Measurements from ENCODE around the gene ALOX15.
"Not testable (repeated sequence)": the region's sequence is repeated elsewhere in the genome, so short reads cannot be mapped to it uniquely, and the experiment has no call there.

Gene ALOX15

DNA sequence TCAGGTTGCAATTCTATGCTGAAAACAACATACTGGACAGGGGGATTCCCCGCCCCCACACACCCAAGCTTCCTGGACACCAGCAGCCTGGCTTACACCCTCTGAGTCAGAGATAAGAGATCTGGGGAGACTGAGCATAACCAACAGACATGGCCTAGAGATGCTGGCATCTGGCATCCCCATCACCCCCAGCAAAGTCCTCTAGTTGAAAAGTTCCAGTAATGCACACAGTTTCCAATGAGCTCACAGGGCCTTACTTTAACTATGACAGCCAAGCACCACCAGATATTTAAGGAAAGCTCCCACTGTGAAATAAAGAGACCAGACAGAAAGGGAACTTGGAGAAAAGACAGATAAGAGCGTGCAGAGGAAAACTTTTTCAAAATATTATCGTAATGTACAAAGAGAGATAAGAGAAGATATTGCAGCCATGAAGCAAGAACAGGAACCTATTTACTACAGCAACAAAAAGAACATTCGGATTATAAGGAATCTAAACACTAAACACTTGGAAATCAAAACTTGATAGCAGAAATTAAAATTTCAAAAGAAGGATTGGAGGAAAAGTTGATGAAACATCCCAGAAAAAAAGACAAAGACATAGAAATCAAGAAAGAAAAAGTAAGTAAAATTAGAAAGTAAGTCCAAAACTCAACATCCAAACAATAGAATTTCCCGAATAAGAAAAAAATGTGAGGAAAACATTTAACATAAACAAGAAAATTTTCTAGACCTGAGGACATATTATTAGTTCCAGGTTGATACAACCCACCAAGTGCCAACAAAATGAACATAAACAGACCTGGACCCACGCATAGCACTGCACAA lies 17.2 kb upstream of the ALOX15 start:
- DNase-seq: no peak
- intact Hi-C loops (cut with DNase I): no loop called here

DNA sequence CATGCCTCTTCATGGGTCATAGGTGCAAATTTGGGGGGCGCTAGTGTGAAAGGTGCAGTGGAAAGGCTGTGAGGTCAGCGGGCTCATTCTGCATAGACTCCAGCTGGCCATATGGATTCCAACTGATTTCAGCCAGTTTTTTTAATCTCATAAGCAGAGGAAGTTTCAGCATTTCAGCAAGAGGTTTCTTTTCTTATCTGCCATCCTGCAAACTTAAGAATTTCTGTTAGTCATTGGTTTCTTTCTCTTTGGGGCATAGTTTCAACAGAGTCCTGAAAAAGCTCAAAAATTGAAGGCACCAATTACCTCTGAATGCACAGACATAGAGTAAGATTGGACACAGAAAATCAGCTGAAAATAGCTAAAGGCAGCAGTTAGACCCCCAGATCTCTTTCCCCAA lies 16.2 kb upstream of the ALOX15 start:
- no peak for DNase-seq
- intact Hi-C loops (cut with DNase I): no loop called here

DNA sequence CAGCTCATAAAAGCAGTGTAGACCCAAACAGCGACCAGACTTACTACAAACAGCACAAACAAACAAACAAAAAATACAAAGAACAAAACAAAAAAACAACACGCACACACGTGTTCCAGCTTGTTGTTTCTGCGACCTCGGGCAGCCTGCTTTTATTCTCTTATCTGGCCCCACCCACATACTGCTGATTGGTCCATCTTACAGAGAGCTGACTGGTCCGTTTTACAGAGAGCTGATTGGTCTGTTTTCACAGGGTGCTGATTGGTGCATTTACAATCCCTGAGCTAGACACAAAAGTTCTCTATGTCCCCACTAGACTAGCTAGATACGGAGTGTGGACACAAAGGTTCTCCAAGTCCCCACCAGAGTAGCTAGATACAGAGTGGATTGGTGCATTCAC lies 14.5 kb upstream of the ALOX15 start:
- intact Hi-C loops (cut with DNase I): not testable (repeated sequence)

DNA sequence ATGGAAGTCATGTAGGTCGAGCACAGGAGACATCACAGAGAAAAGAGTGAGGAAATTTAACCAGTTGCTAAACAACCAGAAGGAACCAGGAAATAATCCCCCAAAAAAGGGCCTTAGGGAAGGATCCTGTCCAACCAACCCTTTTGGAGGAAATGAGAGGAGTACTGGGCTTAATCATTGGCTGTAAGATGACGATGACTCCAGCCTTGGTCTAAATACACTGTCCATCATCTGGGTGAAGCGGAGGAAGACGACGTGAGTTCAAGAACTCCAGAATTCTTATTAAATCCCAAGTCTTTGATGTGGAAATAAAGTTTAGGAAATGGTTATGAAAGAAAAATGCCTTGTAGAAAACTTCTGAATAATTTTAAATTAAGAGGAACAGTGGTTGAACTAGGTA lies 11.5 kb upstream of the ALOX15 start:
- intact Hi-C loops (cut with DNase I): no loop called here
- no peak for DNase-seq

More for the DNA sequence above, 14.5 kb upstream of the ALOX15 start:
- not testable (repeated sequence) for DNase-seq

DNA sequence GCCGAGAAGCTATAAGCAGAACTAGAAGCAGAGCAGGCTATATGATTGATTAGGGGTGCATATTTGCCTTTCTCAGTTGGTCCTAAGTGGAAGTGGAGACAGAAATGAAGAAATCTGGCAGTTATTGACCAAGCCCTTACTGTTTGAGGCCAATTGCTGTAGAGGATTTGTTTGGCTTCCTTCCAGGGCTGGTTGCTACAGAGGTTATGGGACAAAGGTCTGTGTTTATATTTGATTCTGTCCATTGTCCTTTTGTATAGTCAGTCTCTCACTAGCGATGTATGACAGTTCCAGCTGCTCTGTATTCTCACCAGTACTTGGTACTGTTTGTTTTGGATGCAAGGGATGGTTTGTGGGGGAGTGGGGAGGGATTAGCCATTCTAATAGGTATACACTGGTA lies 7.3 kb upstream of the ALOX15 start:
- intact Hi-C loops (cut with DNase I): no loop called here
- DNase-seq: no peak

DNA sequence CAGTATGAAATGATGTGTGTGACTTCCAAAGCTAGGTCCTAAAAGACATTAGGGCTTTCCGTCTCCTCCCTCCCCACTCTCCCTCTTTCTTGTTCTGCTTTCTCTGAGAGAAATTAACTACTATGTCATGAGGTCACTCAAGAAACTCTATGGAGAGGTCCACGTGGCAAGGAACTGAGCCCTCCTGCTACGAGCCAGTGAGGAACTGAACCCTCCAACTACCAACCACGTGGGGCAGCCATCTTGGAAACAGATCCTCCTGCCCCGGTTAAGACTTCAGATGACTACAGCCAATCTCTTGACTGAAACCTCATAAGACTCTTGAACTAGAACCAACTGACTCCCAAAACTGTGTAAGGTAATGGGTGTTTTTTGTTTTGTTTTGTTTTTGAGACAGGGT lies 4.2 kb upstream of the ALOX15 start:
- intact Hi-C loops (cut with DNase I): no loop called here
- peak in 15 of 42 donors; percentile 17 to 58 (median 34) for DNase-seq

DNA sequence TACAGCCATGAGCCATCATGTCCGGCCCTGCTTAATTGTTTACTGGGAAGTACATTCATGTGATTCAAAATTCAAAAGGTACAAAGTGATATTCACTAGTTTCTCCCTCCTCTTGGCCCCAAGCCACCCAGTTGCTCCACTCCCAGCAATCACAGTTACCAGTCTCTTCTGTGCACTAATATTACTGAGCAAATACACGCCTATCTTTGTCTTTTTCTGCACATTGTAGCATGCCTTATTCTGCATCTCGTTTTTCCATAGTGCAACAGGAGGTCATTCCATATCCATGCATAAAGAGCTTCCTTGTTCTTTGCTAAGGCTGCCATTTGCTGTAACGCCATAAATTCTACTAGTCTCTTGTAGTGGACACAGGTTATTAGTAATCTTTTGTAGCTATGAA lies 2.2 kb upstream of the ALOX15 start:
- DNase-seq: no peak
- intact Hi-C loops (cut with DNase I): no loop called here

DNA sequence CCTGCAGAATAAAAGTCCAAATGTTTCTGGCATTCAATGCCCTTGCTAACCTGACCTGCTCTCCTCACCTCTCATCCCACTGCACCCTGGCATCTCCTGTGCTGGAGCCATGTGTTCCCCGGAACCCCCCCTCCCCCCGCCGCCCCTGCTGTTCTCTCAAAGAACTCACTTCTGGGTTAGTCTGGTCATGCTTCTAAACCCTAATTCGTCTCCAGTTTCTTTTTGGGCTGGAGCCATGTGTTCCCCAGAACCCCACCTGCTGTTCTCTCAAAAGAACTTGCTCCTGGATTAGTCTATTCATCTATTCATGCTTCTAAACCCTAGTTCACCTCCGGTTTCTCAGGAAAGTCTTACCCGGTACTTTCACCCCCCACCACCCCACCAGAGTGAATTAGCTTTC lies 808 bp upstream of the ALOX15 start:
- intact Hi-C loops (cut with DNase I): no loop called here
- DNase-seq: no peak

DNA sequence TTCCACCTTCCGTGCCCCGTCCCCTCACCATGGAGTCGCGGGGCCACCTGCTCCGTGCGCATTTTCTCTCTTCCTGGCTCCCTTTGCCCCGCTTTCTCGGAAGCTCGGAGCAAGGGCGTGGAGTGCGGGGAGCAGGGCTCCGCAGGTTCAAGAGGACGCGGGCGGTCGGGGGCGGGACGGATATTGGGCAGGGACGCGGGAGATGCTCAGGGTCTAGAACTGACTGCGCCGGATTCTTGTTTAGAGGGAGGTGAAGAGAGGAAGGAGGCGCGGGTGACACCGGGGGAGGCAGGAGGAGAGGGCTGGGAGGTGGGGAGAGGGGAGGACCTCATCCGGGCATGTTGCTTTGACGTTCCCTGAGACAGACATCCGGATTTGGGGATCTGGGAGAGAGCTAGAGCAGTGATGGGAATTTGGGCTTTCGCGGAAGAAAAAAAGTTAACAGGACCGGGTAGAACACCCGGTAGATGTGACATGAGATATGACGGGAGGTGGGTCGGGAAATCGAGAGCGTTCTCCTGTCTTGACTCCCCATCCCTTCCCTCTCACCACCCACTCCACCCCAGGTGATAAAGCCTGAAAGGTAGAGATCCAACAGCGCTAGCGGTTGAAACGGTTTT lies 799 bp downstream of the ALOX15 start:
- intact Hi-C loops (cut with DNase I): not testable (repeated sequence)
- DNase-seq: peak in 21 of 42 donors; percentile 9 to 64 (median 28)

DNA sequence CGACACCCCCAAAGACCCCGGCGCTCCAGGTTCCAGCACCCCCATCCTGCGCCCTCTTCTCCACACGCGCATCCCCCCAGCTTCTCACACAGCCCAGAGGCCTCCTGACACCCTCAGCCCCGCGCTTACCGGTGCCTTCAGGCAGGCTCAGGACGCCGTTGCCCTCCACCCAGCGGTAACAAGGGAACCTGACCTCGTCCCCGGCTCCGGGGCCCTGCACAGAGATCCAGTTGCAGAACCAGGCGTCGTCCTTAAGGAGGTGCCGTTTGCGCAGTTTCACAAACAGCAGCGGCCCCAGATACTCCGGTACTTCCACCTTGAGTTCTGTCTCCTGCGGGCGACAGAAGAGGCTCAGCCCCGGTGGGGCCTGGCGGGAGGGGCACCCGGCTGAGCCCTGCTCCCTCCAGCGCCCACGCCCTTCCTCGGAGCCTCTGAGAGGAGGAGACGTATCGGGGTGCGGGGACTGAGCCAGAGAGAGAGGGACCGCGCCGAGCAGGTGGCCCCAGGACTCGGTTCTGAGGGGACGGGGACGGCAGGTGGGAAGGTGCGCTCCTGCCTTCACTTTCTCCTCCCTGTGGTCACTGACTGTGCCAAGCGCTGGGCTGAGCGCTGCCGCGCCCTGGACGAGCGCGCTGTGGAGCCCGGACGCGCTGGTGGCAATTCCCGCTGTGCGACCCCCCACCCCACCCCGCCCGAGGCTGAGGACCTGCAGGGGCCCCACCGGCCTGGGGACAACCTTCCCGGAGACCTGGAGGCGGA lies 2.0 kb downstream of the ALOX15 start:
- intact Hi-C loops (cut with DNase I): not testable (repeated sequence)

DNA sequence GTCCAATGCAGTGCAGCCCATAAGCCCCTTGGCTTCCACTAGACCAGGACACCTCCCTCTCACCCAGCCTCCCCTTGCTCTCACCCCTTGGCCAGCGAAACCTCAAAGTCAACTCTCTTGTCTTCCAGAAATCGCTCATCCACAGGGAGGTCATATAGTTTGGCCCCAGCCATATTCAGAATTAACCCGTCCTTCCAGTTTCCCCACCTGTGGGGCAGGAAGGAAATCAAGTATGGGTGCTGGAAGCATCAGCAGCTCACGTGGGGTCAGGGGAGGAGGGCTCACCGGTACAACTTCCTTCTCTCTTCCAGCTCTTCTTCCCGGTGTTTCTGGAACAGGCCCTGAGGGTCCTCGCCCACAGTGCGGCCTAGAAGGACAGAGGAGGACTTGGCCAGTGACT lies 2.7 kb downstream of the ALOX15 start:
- DNase-seq; intact Hi-C loops (cut with DNase I): not testable (repeated sequence)

More for the DNA sequence above, 2.0 kb downstream of the ALOX15 start:
- DNase-seq: peak in 34 of 42 donors; percentile 10 to 72 (median 42)

DNA sequence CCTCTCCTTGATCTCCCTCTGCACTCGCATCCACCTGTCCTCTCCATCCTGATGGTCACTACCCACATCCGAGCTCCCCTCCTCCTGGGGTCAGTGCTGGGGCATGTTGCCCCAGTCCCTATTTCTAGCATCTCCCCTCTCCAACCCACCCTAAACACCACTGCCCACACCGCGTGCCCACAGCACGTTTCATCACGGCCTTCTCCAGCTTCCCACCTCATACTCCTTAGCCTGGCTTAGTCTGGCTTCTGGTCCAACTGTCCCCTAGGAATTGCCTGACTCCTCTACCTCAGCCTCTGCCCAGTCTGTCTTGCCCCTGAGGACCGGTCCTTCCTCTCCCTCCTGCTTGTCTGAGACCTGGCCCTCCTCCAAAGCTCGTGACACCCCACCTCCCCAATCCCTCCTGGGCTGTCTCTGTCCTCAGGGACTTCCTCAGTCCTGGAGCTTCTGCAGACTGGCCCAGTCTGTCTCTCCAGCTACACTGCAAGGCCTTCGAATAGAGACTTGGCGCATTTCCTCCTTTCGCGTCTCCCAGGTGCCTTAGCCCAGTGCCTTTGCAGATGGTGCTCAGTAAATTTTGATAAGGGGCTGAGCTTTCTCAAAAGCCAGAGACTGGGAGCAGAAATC lies 4.9 kb downstream of the ALOX15 start:
- intact Hi-C loops (cut with DNase I): no loop called here
- no peak for DNase-seq

DNA sequence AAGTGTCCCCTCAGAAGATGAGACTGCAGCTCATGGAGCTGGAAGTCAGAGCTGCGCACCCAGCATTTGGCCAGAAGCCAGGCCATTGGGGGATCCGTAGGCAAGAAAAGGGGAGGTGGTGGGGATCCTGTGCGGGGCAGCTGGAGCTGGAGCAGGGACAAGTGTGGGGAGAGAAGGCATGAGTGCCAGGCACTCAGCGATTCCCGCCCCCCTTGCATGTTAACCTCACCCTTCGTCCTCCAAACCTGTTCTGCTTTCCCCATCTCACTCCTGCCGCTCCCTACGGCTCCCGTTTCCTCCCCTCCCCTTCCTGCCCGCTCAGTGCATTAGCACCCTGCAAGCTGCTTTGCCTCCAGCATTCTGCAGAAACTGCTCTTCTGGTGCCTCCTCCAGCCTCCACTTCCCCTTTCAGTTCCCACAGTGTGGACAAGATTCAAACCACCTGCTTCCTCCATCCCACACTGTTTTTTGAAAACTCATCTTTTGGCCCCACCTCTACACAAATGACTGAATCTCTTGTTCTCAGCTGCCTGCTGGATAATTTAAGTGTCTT lies 5.6 kb downstream of the ALOX15 start:
- DNase-seq: peak in 19 of 42 donors; percentile 7 to 46 (median 20)
- intact Hi-C loops (cut with DNase I): no loop called here

DNA sequence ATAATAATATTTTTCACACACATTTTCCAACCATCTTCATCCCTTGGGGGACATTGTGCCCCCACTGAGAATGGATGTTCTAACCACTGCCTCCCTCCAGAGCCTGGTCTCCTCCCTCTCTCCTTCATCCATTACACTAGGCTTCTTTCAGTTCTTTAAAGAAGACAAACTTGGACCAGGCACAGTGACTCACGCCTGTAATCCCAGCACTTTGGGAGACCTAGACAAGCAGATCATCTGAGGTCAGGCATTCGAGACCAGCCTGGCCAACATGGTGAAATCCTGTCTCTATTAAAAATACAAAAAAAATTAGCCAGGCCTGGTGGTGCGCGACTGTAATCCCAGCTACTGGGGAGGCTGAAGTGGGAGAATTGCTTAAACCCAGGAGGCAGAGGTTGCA lies 6.5 kb downstream of the ALOX15 start:
- intact Hi-C loops (cut with DNase I): no loop called here
- no peak for DNase-seq

DNA sequence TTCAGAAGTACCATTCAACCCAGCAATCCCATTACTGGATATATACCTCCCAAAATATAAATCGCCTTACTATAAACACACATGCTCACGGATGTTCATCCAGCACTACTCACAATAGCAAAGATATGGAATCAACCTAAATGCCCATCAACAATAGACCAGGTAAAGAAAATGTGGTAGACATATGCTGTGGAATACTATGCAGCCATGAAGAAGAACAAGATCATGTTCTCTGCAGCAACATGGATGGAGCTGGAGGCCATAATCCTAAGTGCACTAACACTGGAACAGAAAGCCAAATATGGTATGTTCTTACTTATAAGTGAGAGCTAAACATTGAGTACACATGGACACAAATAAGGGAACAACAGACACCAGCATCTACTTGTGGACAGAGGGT lies 7.8 kb downstream of the ALOX15 start:
- DNase-seq: no peak
- intact Hi-C loops (cut with DNase I): no loop called here

DNA sequence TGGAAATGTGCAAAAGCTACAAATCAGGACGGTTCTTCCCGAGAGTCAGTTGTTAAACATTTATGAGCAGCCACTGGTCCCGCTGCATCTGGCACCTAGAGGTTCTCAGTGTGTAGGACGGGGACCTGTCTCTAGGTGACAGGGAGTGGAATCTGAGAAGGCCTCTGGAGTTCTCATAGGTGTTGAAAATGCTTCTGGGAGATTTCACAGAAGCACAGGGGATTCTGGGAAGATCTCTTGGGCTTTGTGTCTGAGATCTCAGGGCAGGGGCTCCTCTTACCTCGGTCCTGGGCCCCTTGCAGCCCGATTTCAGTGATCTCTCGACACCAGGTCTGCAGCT lies 8.9 kb downstream of the ALOX15 start:
- DNase-seq: no peak
- intact Hi-C loops (cut with DNase I): no loop called here

DNA sequence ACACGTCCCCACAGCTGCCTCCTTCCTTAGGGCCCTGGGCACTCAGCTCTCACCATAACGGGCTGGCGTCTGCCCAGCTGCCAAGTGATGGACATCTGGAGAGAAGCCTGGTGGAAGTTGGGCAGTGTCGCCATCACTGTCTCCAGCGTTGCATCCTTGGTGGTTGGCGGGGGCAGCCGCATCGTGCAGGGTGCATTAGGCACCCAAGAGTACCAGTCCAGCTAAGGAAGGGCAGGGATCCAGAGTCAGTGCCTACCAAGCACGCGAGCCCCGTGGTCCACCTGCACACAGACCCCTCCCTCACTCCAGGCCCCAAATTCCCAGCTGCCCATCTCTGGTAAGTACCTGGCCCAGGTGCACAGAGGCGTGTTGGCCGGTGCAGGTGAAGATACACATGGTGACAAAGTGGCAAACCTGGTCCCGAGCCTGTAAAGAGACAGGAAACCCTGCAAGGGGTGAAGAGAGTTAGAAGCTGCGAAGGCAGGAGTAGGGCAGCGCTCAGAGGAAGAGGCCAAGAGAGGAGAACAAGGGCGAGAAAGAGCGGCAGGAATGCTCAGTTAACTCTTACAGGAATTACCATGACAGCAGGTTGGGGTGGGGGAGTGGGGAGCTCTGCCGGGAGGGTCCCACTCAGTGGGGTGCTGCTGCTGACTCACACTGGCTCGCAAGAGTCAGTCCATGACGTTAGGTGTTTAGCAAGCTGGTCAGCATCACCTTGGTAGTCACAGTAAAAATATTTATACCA lies 9.5 kb downstream of the ALOX15 start:
- intact Hi-C loops (cut with DNase I): no loop called here
- no peak for DNase-seq

DNA sequence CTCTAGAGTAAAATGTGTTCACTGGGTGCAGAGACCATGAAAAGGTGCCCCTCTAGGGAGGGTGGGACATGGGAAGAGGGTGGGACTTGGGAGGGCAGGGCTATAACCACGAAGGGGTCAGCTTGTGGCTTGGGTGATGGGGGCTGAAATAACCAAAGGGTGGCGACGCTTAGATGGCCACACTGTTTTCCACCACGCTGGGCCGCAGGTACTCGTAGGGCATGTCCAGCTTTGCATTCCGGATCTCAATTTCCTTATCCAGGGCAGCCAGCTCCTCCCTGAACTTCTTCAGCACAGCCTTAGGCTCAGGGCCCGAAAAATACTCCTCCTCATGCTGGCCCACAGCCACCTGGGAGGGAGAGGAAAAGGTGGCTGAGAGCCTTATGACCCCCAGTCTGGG lies 10.0 kb downstream of the ALOX15 start:
- intact Hi-C loops (cut with DNase I): no loop called here
- DNase-seq: no peak
